ENCODE results near the gene MRPL44.

MRPL44 gene

DNA sequence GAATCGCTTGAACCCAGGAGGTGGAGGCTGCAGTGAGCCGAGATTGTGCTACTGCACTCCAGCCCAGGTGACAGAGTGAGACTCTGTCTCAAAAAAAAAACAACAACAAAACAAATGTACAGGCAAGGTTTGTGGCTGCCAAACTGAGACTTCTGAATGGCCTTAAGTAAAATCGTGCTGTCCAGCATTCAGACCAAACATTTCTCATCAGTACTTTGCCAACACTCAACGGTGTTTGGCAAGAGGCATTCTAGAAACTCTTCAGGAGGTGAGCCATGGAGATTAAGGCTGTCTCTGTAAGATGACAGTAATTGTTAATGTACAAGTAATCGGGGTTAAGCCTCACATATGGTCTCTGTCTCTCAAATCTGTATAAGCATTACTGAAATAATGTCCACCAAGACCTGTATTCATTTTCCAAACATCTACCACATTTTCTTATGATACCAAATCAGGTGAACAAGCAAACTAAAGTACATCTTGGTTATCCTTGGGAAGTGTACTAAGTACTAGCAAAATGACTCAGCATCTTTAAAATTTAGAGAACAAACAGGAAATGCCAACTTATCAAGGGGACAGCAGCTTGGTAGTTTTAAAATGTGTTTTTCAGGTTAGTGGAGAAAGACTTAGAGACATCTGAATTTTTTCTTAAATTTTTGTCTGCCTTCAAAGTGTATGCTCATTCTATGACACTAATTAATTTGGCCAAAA is 52.5 kb downstream of the MRPL44 start:
- DNase-seq (ENCODE audit: low read depth) = no peak

- no peak for DNase-seq (ENCODE audit: low read depth)
Observed at GRCh38 chr2:224011837-224012236, 54.6 kb downstream of the MRPL44 start.

GRCh38 chr2:224014336-224014735 is 57.1 kb downstream of the MRPL44 start:
- DNase-seq (ENCODE audit: low read depth) = no peak

DNA sequence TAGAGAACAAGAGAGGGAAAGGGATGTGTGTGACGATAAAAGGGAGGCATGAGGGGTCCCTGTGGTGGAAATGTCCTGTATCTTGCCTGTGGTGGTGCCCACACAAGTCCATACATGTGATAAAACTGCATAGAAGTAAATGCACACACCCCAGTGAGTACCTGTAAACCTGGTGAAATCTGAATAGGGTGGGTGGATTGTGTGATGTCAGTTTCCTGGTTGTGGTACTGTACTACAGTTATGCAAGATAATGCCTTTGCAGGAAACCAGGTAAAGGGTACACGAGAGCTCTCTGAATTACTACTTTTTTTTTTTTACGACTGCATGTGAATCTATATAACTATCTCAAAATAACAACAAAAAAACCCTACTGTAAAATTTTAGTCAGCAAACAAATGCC is 59.7 kb downstream of the MRPL44 start:
- DNase-seq (ENCODE audit: low read depth) = no peak
